ENCODE measurements around the gene ACTR2. TPM values are rescaled to one million over a fixed set of nuclear protein-coding genes. Genes with fewer than 3 reads are reported as not detected.
"Not testable (repeated sequence)": the region's sequence is repeated elsewhere in the genome, so short reads cannot be mapped to it uniquely, and the experiment has no call there.

Gene ACTR2
- total RNA-seq, 1 donor from 2014 or later, result 223 TPM

DNA sequence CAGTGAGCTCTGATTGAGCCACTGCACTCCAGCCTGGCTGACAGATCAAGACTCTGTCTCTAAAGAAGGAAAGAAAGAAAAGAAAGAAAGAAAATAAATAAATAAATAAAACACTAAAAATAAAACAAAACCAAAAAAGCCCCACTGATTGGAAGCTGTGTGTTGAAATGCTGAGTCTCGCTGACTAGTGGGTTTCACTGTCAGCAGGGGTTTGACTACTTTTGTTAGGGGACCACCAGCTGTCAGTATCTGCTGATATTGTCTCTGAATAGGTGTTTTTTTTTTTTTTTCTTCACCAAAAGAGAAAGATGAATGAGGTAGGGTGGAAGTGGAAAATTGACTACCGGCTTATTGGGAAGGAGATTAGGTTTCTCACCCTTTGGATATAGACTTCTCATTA is 12.8 kb upstream of the ACTR2 start:
- DNase-seq, result no peak
- Mint-ChIP-seq H3K4me3 (ENCODE audit: unreplicated experiment) (no peak overlapping the region), H3K27ac (ENCODE audit: unreplicated experiment) (no peak overlapping the region), H3K9me3 (ENCODE audit: unreplicated experiment) (no peaks in the 10 kb centered on the region), H3K27me3 (ENCODE audit: unreplicated experiment) (peaks cover 3% of the 10 kb centered on the region), H3K4me1 (ENCODE audit: low read depth, unreplicated experiment) (no peaks in the 10 kb centered on the region), H3K36me3 (ENCODE audit: unreplicated experiment) (no peaks in the 10 kb centered on the region)
- TF ChIP-seq, protein P1, sequence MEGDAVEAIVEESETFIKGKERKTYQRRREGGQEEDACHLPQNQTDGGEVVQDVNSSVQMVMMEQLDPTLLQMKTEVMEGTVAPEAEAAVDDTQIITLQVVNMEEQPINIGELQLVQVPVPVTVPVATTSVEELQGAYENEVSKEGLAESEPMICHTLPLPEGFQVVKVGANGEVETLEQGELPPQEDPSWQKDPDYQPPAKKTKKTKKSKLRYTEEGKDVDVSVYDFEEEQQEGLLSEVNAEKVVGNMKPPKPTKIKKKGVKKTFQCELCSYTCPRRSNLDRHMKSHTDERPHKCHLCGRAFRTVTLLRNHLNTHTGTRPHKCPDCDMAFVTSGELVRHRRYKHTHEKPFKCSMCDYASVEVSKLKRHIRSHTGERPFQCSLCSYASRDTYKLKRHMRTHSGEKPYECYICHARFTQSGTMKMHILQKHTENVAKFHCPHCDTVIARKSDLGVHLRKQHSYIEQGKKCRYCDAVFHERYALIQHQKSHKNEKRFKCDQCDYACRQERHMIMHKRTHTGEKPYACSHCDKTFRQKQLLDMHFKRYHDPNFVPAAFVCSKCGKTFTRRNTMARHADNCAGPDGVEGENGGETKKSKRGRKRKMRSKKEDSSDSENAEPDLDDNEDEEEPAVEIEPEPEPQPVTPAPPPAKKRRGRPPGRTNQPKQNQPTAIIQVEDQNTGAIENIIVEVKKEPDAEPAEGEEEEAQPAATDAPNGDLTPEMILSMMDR (IDR thresholded peaks at IDR 0.05; ENCODE audit: partially characterized antibody, unreplicated experiment), result no peak

DNA sequence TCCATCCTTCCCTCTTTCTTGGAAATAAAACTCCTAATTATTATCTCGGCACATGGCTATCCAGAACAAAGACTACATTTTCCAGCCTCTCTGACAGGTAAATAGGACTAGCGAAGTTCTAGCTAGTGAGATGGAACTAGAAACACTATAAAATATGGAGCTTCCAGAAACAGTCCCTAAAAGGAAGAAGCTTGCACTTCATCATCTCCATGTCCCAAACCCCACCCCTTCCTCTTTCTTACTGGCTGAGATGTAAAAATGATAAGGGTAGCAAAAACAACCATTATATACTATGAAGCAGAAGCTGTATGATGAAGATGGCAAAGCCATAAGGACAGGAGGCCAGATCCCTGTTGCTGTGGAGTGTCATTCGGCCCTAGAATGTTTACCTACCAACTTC is 11.7 kb upstream of the ACTR2 start:
- DNase-seq, result no peak
- H3K36me3 Mint-ChIP-seq (ENCODE audit: unreplicated experiment), result no peaks in the 10 kb centered on the region
- no peak overlapping the region for H3K4me3 Mint-ChIP-seq (ENCODE audit: unreplicated experiment)
- H3K27ac Mint-ChIP-seq (ENCODE audit: unreplicated experiment), result no peak overlapping the region
- H3K9me3 Mint-ChIP-seq (ENCODE audit: unreplicated experiment), result no peaks in the 10 kb centered on the region
- H3K27me3 Mint-ChIP-seq (ENCODE audit: unreplicated experiment), result peaks cover 3% of the 10 kb centered on the region
- no peaks in the 10 kb centered on the region for H3K4me1 Mint-ChIP-seq (ENCODE audit: low read depth, unreplicated experiment)
- TF ChIP-seq, protein P1 (IDR thresholded peaks at IDR 0.05; ENCODE audit: partially characterized antibody, unreplicated experiment), result no peak

DNA sequence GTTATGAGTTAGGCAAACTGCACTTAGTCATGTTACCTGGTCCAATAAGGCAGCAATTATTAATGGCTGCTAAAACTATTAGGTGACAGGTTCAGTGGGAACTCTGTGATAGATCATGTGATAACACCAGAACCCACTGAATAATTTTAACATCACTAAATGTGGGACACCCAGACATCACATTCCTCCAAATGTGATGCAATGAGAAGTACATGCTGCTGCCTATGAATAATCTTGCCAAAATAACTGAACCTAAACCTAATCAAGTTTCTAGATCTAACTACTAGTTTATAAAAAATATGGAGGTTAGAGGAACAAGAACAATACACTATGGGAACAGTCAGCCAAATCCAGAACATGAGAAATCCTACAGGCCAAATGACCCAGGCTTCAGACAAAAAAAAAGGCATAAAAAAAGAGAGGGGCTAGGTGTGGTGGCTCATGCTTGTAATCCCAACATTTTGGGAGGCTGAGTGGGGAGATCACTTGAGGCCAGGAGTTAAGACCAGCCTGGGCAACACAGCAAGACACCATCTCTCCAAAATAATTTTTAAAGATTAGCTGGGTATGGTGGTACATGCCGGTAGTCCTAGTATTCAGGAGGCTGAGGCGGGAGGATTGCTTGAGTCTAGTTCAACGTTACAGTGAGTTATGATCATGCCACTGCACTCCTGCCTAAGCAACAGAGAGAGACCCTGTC is 7.0 kb upstream of the ACTR2 start:
- no peaks in the 10 kb centered on the region for H3K36me3 Mint-ChIP-seq (ENCODE audit: unreplicated experiment)
- H3K27ac Mint-ChIP-seq (ENCODE audit: unreplicated experiment), result no peak overlapping the region
- H3K4me3 Mint-ChIP-seq (ENCODE audit: unreplicated experiment), result no peak overlapping the region
- DNase-seq, result no peak
- no peaks in the 10 kb centered on the region for H3K27me3 Mint-ChIP-seq (ENCODE audit: unreplicated experiment)
- H3K4me1 Mint-ChIP-seq (ENCODE audit: low read depth, unreplicated experiment), result no peaks in the 10 kb centered on the region
- TF ChIP-seq, protein P1 (IDR thresholded peaks at IDR 0.05; ENCODE audit: partially characterized antibody, unreplicated experiment), result no peak
- no peaks in the 10 kb centered on the region for H3K9me3 Mint-ChIP-seq (ENCODE audit: unreplicated experiment)

DNA sequence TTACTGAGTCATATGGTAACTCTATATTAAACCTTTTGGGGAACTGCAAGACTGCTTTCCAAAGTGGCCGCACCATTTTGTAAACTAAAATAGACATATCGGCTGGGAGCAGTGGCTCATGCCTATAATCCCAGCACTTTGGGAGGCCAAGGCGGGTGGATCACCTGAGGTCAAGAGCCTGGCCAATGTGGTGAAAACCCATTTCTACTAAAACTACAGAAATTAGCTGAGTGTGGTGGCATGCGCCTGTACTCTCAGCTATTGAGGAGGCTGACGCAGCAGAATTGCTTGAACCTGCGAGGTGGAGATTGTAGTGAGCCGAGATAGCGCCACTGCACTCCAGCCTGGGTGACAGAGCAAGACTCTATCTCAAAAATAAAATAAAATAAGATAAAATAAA is 6.4 kb upstream of the ACTR2 start:
- not testable (repeated sequence) for H3K27me3 Mint-ChIP-seq (ENCODE audit: unreplicated experiment); DNase-seq; H3K27ac Mint-ChIP-seq (ENCODE audit: unreplicated experiment); H3K36me3 Mint-ChIP-seq (ENCODE audit: unreplicated experiment); H3K9me3 Mint-ChIP-seq (ENCODE audit: unreplicated experiment); H3K4me1 Mint-ChIP-seq (ENCODE audit: low read depth, unreplicated experiment); H3K4me3 Mint-ChIP-seq (ENCODE audit: unreplicated experiment)

DNA sequence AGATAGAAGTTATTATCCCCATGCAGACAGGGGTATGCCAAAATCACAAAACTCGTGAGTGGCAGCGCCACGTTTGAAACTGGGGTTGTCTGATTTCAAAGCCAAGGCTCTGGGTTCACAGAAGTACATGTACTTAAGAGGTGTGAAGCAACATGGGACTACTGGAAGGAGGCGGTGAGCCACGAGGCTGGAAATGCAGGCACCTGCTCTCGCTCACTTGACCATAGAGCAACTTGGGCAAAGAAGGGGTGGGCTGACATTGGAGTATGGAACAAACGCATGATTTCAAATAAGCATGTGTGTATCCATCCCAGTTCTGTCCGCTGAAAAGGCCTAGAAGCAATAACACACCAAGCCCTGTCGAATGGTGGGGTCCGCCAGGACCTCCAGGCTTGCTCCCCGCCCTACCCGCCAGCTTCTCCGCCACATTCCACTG is 593 bp upstream of the ACTR2 start:
- Mint-ChIP-seq H3K27ac (ENCODE audit: unreplicated experiment) (peak overlapping the region; percentile 96), H3K4me1 (ENCODE audit: low read depth, unreplicated experiment) (peaks cover 7% of the 10 kb centered on the region), H3K27me3 (ENCODE audit: unreplicated experiment) (peaks cover 5% of the 10 kb centered on the region), H3K9me3 (ENCODE audit: unreplicated experiment) (peaks cover 9% of the 10 kb centered on the region), H3K36me3 (ENCODE audit: unreplicated experiment) (no peaks in the 10 kb centered on the region), H3K4me3 (ENCODE audit: unreplicated experiment) (peak overlapping the region; percentile 96)
- TF ChIP-seq, protein P1 (IDR thresholded peaks at IDR 0.05; ENCODE audit: partially characterized antibody, unreplicated experiment), result no peak
- DNase-seq, result no peak

Data from glutamatergic neuron (in vitro differentiated cells).